ENCODE measurements around the gene SLC39A6.

SLC39A6 gene

GRCh38 chr18:36139245-36139644 lies 10.1 kb upstream of the SLC39A6 start:
- no peak overlapping the region for H3K4me3 ChIP-seq (ENCODE audit: low read depth, low read length)
- no peak for DNase-seq (ENCODE audit: low read depth)
- no peak for TF ChIP-seq CTCF (IDR thresholded peaks at IDR 0.05; ENCODE audit: insufficient read depth, low read depth, low read length, missing control alignments)

DNA sequence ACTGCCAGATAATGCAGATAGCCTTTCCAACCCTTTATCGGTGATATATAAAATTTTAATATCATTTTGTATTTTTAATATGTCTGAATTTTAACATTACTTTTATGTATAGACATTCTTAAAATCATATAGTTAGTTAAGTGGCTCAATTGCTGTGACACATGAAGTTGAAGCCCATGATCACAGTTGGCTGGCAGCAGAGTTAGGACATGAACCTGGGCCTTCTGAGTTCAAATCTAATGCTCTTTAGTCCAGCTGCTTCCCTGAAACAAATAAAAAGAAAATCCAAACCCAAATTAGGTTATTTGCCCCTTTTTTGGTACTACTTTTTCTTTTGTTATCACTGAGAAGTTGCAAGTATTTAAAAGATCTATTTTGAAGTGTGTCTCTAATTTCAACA lies 6.1 kb upstream of the SLC39A6 start:
- no peak for DNase-seq (ENCODE audit: low read depth)
- H3K4me3 ChIP-seq (ENCODE audit: low read depth, low read length): no peak overlapping the region

DNA sequence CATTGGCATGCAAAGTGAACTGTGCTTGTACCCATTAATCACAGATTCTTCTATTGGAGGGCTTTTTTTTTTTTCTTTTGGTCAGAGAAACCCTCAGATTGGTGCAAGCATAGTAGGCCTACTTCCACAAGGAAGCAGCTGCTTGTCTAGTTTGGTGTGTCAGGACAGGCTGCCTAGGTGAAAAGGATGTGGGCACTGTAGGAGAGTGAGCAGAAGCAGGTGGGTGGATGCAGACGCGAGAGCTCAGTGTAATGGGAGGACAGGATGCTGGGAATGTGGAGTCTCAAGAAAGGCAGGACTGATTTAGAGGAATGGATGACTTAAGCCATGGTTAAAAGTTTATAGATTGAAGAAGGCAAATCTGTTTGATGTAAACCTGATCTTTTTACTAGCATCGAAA lies 3.6 kb upstream of the SLC39A6 start:
- no peak for DNase-seq (ENCODE audit: low read depth)
- TF ChIP-seq CTCF (IDR thresholded peaks at IDR 0.05; ENCODE audit: insufficient read depth, low read depth, low read length, missing control alignments): no peak
- no peak overlapping the region for H3K4me3 ChIP-seq (ENCODE audit: low read depth, low read length)

More for the DNA sequence above, 6.1 kb upstream of the SLC39A6 start:
- TF ChIP-seq CTCF (IDR thresholded peaks at IDR 0.05; ENCODE audit: insufficient read depth, low read depth, low read length, missing control alignments): no peak

GRCh38 chr18:36131692-36132483 lies 2.7 kb upstream of the SLC39A6 start:
- TF ChIP-seq CTCF (IDR thresholded peaks at IDR 0.05; ENCODE audit: insufficient read depth, low read depth, low read length, missing control alignments): no peak
- H3K4me3 ChIP-seq (ENCODE audit: low read depth, low read length): no peak overlapping the region; the same call in 1 of the 2 replicates
- DNase-seq (ENCODE audit: low read depth): no peak

DNA sequence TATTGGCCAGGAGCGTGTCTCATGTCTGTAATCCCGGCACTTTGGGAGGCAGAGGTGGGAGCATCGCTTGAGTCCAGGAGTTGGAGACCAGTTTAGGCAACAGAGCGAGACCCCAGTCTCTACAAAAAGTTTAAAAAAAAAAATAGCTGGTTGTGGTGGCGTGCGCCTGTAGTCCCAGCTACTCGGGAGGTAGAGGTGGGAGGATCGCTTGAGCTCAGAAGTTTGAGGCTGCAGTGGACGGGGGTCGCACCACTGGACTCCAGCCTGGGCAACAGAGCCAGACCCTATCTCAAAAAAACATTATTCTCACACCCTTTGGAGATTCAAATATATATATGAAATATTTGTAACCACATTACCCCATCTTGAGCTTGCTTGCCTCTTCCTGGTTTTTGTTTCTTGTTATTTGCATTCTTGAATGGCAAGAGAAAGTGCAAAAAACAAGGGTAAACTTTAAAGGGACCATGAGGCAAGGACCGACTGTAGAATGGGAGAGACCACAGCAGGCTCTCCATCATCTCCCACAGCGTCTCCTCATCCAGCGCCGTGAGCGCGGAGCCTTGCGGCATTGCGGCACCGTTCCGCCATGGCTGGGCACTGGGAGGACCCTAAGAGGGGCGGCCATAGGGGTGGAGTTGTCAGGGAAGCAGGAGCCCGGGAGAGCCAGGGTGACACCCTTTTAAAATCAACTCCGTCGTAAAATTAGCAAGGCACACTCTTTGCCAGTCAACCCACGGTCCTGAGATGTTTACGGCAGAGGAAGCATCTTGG lies 1.9 kb upstream of the SLC39A6 start:
- TF ChIP-seq CTCF (IDR thresholded peaks at IDR 0.05; ENCODE audit: insufficient read depth, low read depth, low read length, missing control alignments): no peak
- no peak for DNase-seq (ENCODE audit: low read depth)
- peak overlapping the region; percentile 98 for H3K4me3 ChIP-seq (ENCODE audit: low read depth, low read length)

- peak; percentile 34 for DNase-seq (ENCODE audit: low read depth)
- peak overlapping the region; percentile 98 for H3K4me3 ChIP-seq (ENCODE audit: low read depth, low read length)
- TF ChIP-seq CTCF (IDR thresholded peaks at IDR 0.05; ENCODE audit: insufficient read depth, low read depth, low read length, missing control alignments): no peak
These were observed 1.1 kb upstream of the SLC39A6 start for GRCh38 chr18:36130039-36130831.
